ENCODE data around the gene CDKAL1.

- TF ChIP-seq POLR2A (IDR thresholded peaks at IDR 0.05; ENCODE audit: low read length): no peak
- TF ChIP-seq SREBF2 (IDR thresholded peaks at IDR 0.05): no peak
Observed at GRCh38 chr6:21151530-21151929, 617.3 kb downstream of the CDKAL1 start.
